H7 (cell line): ENCODE results near the gene METTL13. TPM values are rescaled to one million over a fixed set of nuclear protein-coding genes. Genes with fewer than 3 reads are reported as not detected.
"Not testable (repeated sequence)": the region's sequence is repeated elsewhere in the genome, so short reads cannot be mapped to it uniquely, and the experiment has no call there.

Experiments
- DNase-seq: peaks from one replicate; pipeline ENCODE4 v3.0.0; 2012
- H3K27me3 ChIP-seq: 2 replicates; pipeline ENCODE4 v1.6.0; 2011; ENCODE audit warnings: mild to moderate bottlenecking, low read length; ENCODE audit not compliant: control insufficient read depth, insufficient read depth
- H3K36me3 ChIP-seq: replicated peaks from 2 replicates; pipeline ENCODE4 v1.5.1; 2011; ENCODE audit warnings: low read length; ENCODE audit not compliant: control insufficient read depth, insufficient read depth
- H3K4me3 ChIP-seq: 2 replicates; pipeline ENCODE4 v1.5.1; 2011; ENCODE audit warnings: low read depth, mild to moderate bottlenecking, control low read depth, low read length, moderate library complexity; ENCODE audit not compliant: insufficient read depth
- total RNA-seq: library from RNA; depleted of rRNA; stranded (reverse); fragments of >200 nt; shearing (Covaris generic); gene quantifications from 2 replicates; pipeline ENCODE4 v1.2.3, GENCODE V29; 2014

Gene METTL13
- total RNA-seq, 1 experiment from 2014 or later = 49.5 TPM

GRCh38 chr1:171787686-171788480, 6.4 kb downstream of the METTL13 start:
- peaks cover 54% of the 10 kb centered on the region for H3K36me3 ChIP-seq
- DNase-seq = no peak

GRCh38 chr1:171788696-171789095, 7.2 kb downstream of the METTL13 start:
- no peak for DNase-seq
- Histone ChIP-seq H3K4me3 (no peak overlapping the region), H3K27me3 (no peaks in the 10 kb centered on the region), H3K36me3 (peaks cover 58% of the 10 kb centered on the region)

More at GRCh38 chr1:171787686-171788480, 6.4 kb downstream of the METTL13 start:
- Histone ChIP-seq H3K4me3 (no peak overlapping the region), H3K27me3 (no peaks in the 10 kb centered on the region)

- H3K27me3 ChIP-seq = no peaks in the 10 kb centered on the region
- peaks cover 61% of the 10 kb centered on the region for H3K36me3 ChIP-seq
- no peak for DNase-seq
- no peak overlapping the region for H3K4me3 ChIP-seq
Observed at GRCh38 chr1:171790318-171790717, 8.9 kb downstream of the METTL13 start.

- Histone ChIP-seq H3K36me3 (peaks cover 51% of the 10 kb centered on the region), H3K4me3 (no peak overlapping the region), H3K27me3 (no peaks in the 10 kb centered on the region)
- no peak for DNase-seq
Observed at GRCh38 chr1:171792656-171793369, 11.4 kb downstream of the METTL13 start.

- H3K27me3 ChIP-seq = no peaks in the 10 kb centered on the region
Observed at GRCh38 chr1:171793636-171794035, 12.2 kb downstream of the METTL13 start.

GRCh38 chr1:171794085-171794484, 12.6 kb downstream of the METTL13 start:
- H3K4me3 ChIP-seq = no peak overlapping the region
- H3K27me3 ChIP-seq = no peaks in the 10 kb centered on the region
- DNase-seq = no peak
- H3K36me3 ChIP-seq = peaks cover 45% of the 10 kb centered on the region

More at GRCh38 chr1:171793636-171794035, 12.2 kb downstream of the METTL13 start:
- no peak overlapping the region for H3K4me3 ChIP-seq
- peaks cover 47% of the 10 kb centered on the region for H3K36me3 ChIP-seq
- no peak for DNase-seq

GRCh38 chr1:171796592-171796991, 15.1 kb downstream of the METTL13 start:
- H3K4me3 ChIP-seq = no peak overlapping the region
- no peak for DNase-seq
- H3K27me3 ChIP-seq = no peaks in the 10 kb centered on the region
- peaks cover 29% of the 10 kb centered on the region for H3K36me3 ChIP-seq

GRCh38 chr1:171798311-171798710, 16.9 kb downstream of the METTL13 start:
- DNase-seq = no peak

GRCh38 chr1:171798765-171799164, 17.3 kb downstream of the METTL13 start:
- no peak for DNase-seq
- H3K36me3 ChIP-seq = peaks cover 15% of the 10 kb centered on the region
- H3K4me3 ChIP-seq = no peak overlapping the region
- no peaks in the 10 kb centered on the region for H3K27me3 ChIP-seq

More at GRCh38 chr1:171798311-171798710, 16.9 kb downstream of the METTL13 start:
- Histone ChIP-seq H3K4me3 (no peak overlapping the region), H3K27me3 (no peaks in the 10 kb centered on the region), H3K36me3 (peaks cover 18% of the 10 kb centered on the region)

- DNase-seq = no peak
- peaks cover 12% of the 10 kb centered on the region for H3K36me3 ChIP-seq
- H3K27me3 ChIP-seq = no peaks in the 10 kb centered on the region
- no peak overlapping the region for H3K4me3 ChIP-seq
Observed at GRCh38 chr1:171799166-171799565, 17.7 kb downstream of the METTL13 start.

- H3K36me3 ChIP-seq, DNase-seq, H3K4me3 ChIP-seq, H3K27me3 ChIP-seq: not testable (repeated sequence)
Observed at GRCh38 chr1:171799698-171800097, 18.2 kb downstream of the METTL13 start.

- Histone ChIP-seq H3K27me3 (no peaks in the 10 kb centered on the region), H3K4me3 (no peak overlapping the region), H3K36me3 (peaks cover 3% of the 10 kb centered on the region)
- no peak for DNase-seq
Observed at GRCh38 chr1:171800342-171800741, 18.9 kb downstream of the METTL13 start.

GRCh38 chr1:171800851-171801250, 19.4 kb downstream of the METTL13 start:
- H3K27me3 ChIP-seq = no peaks in the 10 kb centered on the region
- H3K4me3 ChIP-seq = no peak overlapping the region
- DNase-seq = no peak
- peaks cover 2% of the 10 kb centered on the region for H3K36me3 ChIP-seq

- Histone ChIP-seq H3K27me3 (no peaks in the 10 kb centered on the region), H3K36me3 (peaks cover 2% of the 10 kb centered on the region; the same call in 1 of the 2 replicates), H3K4me3 (no peak overlapping the region)
- DNase-seq = peak; percentile 71
Observed at GRCh38 chr1:171801487-171801891, 20.0 kb downstream of the METTL13 start.

- Histone ChIP-seq H3K4me3 (no peak overlapping the region), H3K36me3 (no peaks in the 10 kb centered on the region), H3K27me3 (no peaks in the 10 kb centered on the region)
- no peak for DNase-seq
Observed at GRCh38 chr1:171802207-171802606, 20.7 kb downstream of the METTL13 start.
